Ovary (tissue), 9 donors: ENCODE measurements around the gene TNS1. TPM values are rescaled to one million over a fixed set of nuclear protein-coding genes. Genes with fewer than 3 reads are reported as not detected.

ENCODE experiments used
- DNase-seq, 5 donors: peaks; one replicate each; pipeline ENCODE4 v3.0.0-alpha.2; 2019 to 2020
- H3K27ac ChIP-seq, 2 donors: fragments of 200-600 bp; one replicate each; pipeline versions ENCODE4 v1.5.1 to v1.8.0; 2019 to 2022
- H3K27me3 ChIP-seq: fragments of 200-600 bp; one replicate; pipeline ENCODE4 v1.8.0; 2022
- H3K36me3 ChIP-seq: fragments of 200-600 bp; sonication (generic); one replicate; pipeline ENCODE4 v1.5.1; 2019
- H3K4me1 ChIP-seq: one replicate; pipeline ENCODE4 v1.8.1; 2013; ENCODE audit warnings: mild to moderate bottlenecking, moderate library complexity; ENCODE audit not compliant: insufficient read depth
- H3K4me3 ChIP-seq: fragments of 200-600 bp; sonication (generic); one replicate; pipeline ENCODE4 v1.5.1; 2017
- H3K9me3 ChIP-seq, 2 donors: fragments of 200-600 bp in 1 of 2; sonication (generic) in 1 of 2; one replicate each; pipeline versions ENCODE4 v1.5.1 to v1.8.1; 2013 to 2019; ENCODE audit warnings: mild to moderate bottlenecking in 1 of 2, moderate library complexity in 1 of 2
- CTCF ChIP-seq, 3 donors: fragments of 450-650 bp in 2 of 3; fragments of 200-600 bp in 1 of 3; IDR thresholded peaks; one replicate each; pipeline versions ENCODE4 v1.5.1 to v1.8.0; 2016 to 2022; ENCODE audit warnings: antibody characterized with exemption in 3 of 3, mild to moderate bottlenecking in 1 of 3
- EP300 ChIP-seq: sonication (generic); formaldehyde crosslinking; IDR thresholded peaks from one replicate; pipeline ENCODE4 v1.6.1; 2017; ENCODE audit warnings: antibody characterized with exemption
- POLR2A ChIP-seq: fragments of 450-650 bp; IDR thresholded peaks from one replicate; pipeline ENCODE4 v1.6.1; 2017; ENCODE audit warnings: antibody characterized with exemption, mild to moderate bottlenecking, moderate library complexity
- WGBS, 3 donors: extraction: QIAGEN DNeasy Blood & Tissue Kit in 1 of 3; methylation state at CpG; one replicate each; pipeline versions ENCODE4 v1.1.5 to v1.1.7; 2013 to 2017; 5-methylcytosine and 5-hydroxymethylcytosine counted together
- intact Hi-C, 4 donors: fragments of 100-400 bp; cut with DNase I; formaldehyde crosslinking; loops; one replicate each; pipeline versions ENCODE4 v1.11.0 to v1.15.1; 2022 to 2023
- polyA plus RNA-seq, 2 donors: library from polyadenylated mRNA; stranded (reverse); fragments of 200-250 nt in 1 of 2; fragments of 350-450 nt in 1 of 2; fragmentation: Illumina TruSeq in 1 of 2; extraction: RNeasy Lipid Tissue Mini Kit (QIAGEN cat#74804) in 1 of 2; gene quantifications; one replicate each; pipeline ENCODE4 v1.2.3, GENCODE V29; 2013 to 2014
- total RNA-seq, 7 donors: library from RNA; depleted of rRNA in 2 of 7; stranded (reverse); fragments of >200 nt in 2 of 7; fragmentation: NEBNext Ultra II Directional in 3 of 7; extraction: Animal tissue kit (Norgen Biotek cat#: 25700) in 3 of 7; gene quantifications; one replicate each; pipeline versions ENCODE4 v1.1.0 to v1.2.4, GENCODE V29; 2016 to 2023
- donor health status: DM: no; HTN: no; CAD: no; lungs with moderate emphysema.
- donor health status: DM: no; HTN: no; CAD: no.
- donor health status: Bipolar disorder and iron deficiency.
- donor health status: DM: yes; HTN: yes; CAD: no.
- donor health status: DM: no; HTN: no; CAD: no.
- donor health status: DM: yes; HTN: yes; CAD: no.

The TNS1 gene
- total and polyA plus RNA-seq, 9 donors, result 140 to 568 (median 356) TPM

- TF ChIP-seq POLR2A (no peak), CTCF (IDR thresholded peaks at IDR 0.05) (no peak), EP300 (no peak)
- no peak for DNase-seq
- H3K27me3 ChIP-seq, result no peaks in the 10 kb centered on the region
- no peak overlapping the region for H3K27ac ChIP-seq
- no peak overlapping the region for H3K4me3 ChIP-seq
- no peaks in the 10 kb centered on the region for H3K9me3 ChIP-seq
- intact Hi-C loops, result loop anchor here in 2 of 4 donors (5.0 to 10.0 kb wide), 2 partner anchors 244 to 246 kb away; no protein-coding TSS in a partner anchor
- H3K4me1 ChIP-seq, result no peaks in the 10 kb centered on the region
- 94 to 96% (median 95%) methylated on average over 1 of the region's 1 CpG for WGBS, 3 donors
- no peaks in the 10 kb centered on the region for H3K36me3 ChIP-seq
Measured at GRCh38 chr2:218031261-218031660, 28.5 kb upstream of the TNS1 start.

GRCh38 chr2:218030409-218031195 lies 27.8 kb upstream of the TNS1 start:
- DNase-seq, result no peak
- 85 to 92% (median 87%) methylated on average over 7 of the region's 7 CpGs for WGBS, 3 donors
- no peaks in the 10 kb centered on the region for H3K27me3 ChIP-seq
- intact Hi-C loops, result loop anchor here in 2 of 4 donors (5.0 to 10.0 kb wide), 2 partner anchors 243 to 246 kb away; no protein-coding TSS in a partner anchor
- H3K4me1 ChIP-seq, result no peaks in the 10 kb centered on the region
- H3K27ac ChIP-seq, result no peak overlapping the region
- no peak overlapping the region for H3K4me3 ChIP-seq
- H3K36me3 ChIP-seq, result no peaks in the 10 kb centered on the region
- no peaks in the 10 kb centered on the region for H3K9me3 ChIP-seq
- TF ChIP-seq CTCF (IDR thresholded peaks at IDR 0.05), result no peak
- TF ChIP-seq POLR2A, result no peak
- TF ChIP-seq EP300, result no peak

- DNase-seq, result no peak
- 72 to 83% (median 82%) methylated on average over 17 of the region's 17 CpGs for WGBS, 3 donors
- TF ChIP-seq CTCF (IDR thresholded peaks at IDR 0.05) (no peak), EP300 (no peak), POLR2A (no peak)
- Histone ChIP-seq H3K27me3 (no peaks in the 10 kb centered on the region), H3K27ac (no peak overlapping the region), H3K4me3 (no peak overlapping the region), H3K9me3 (no peaks in the 10 kb centered on the region), H3K4me1 (no peaks in the 10 kb centered on the region), H3K36me3 (no peaks in the 10 kb centered on the region)
- intact Hi-C loops, result loop anchor here in 2 of 4 donors (5.0 to 10.0 kb wide), 2 partner anchors 242 to 245 kb away; no protein-coding TSS in a partner anchor
Measured at GRCh38 chr2:218029366-218030360, 26.9 kb upstream of the TNS1 start.

- Histone ChIP-seq H3K27me3 (no peaks in the 10 kb centered on the region), H3K4me1 (no peaks in the 10 kb centered on the region), H3K4me3 (no peak overlapping the region), H3K9me3 (no peaks in the 10 kb centered on the region), H3K36me3 (no peaks in the 10 kb centered on the region), H3K27ac (no peak overlapping the region)
- no peak for DNase-seq
- WGBS, 3 donors, result 66 to 83% (median 77%) methylated on average over 6 of the region's 6 CpGs
- no peak for TF ChIP-seq POLR2A
- TF ChIP-seq EP300, result no peak
- no peak for TF ChIP-seq CTCF (IDR thresholded peaks at IDR 0.05)
- intact Hi-C loops, result no loop called here
Measured at GRCh38 chr2:218028562-218029348, 26.0 kb upstream of the TNS1 start.
